GM15510 (cell line): Measurements from ENCODE around the gene OPN1SW.

Experiments
- POLR2A ChIP-seq: IDR thresholded peaks from 3 replicates; pipeline ENCODE4 v1.6.1; 2011; ENCODE audit warnings: borderline replicate concordance; ENCODE audit not compliant: insufficient read length; ENCODE audit errors: extremely low read depth

Gene OPN1SW

GRCh38 chr7:128724743-128725142, 50.9 kb downstream of the OPN1SW start:
- no peak for TF ChIP-seq POLR2A
